GM12878 (cell line): ENCODE data around the gene PDCD1LG2. TPM values are rescaled to one million over a fixed set of nuclear protein-coding genes. Genes with fewer than 3 reads are reported as not detected.
A peak's percentile ranks its signal among the peaks of the same experiment; 100 is the strongest.

Experiments
- BACH1 ChIP-seq: fragments of 450-650 bp; IDR thresholded peaks from 2 replicates; pipeline ENCODE4 v1.6.1; 2017; ENCODE audit warnings: mild to moderate bottlenecking, borderline replicate concordance
- BCL11A ChIP-seq: IDR thresholded peaks from 2 replicates; pipeline ENCODE4 v1.6.1; 2011; ENCODE audit warnings: low read depth, low read length
- CREB1 ChIP-seq: IDR thresholded peaks from 2 replicates; pipeline ENCODE4 v1.6.1; 2012; ENCODE audit warnings: low read depth, mild to moderate bottlenecking, inconsistent platforms
- E2F4 ChIP-seq: IDR thresholded peaks from 2 replicates; pipeline ENCODE4 v1.6.1; 2012; ENCODE audit warnings: low read depth, low read length, improper control_type of control experiment
- FOS ChIP-seq: IDR thresholded peaks from 3 replicates; pipeline ENCODE4 v1.6.1; 2011; ENCODE audit warnings: borderline replicate concordance; ENCODE audit not compliant: insufficient read length; ENCODE audit errors: extremely low read depth
- HCFC1 ChIP-seq: fragments of 150-350 bp; IDR thresholded peaks from 2 replicates; pipeline ENCODE4 v1.6.1; 2014; ENCODE audit warnings: low read length
- HDAC6 ChIP-seq: fragments of 200-600 bp; sonication (generic); IDR thresholded peaks from one replicate; pipeline ENCODE4 v1.8.0; 2017; ENCODE audit warnings: antibody characterized with exemption; ENCODE audit not compliant: unreplicated experiment
- IRF4 ChIP-seq: IDR thresholded peaks from 2 replicates; pipeline ENCODE4 v1.6.1; 2011; ENCODE audit warnings: low read depth, low read length
- NFXL1 ChIP-seq: fragments of 450-650 bp; IDR thresholded peaks from 2 replicates; pipeline ENCODE4 v1.6.1; 2017; ENCODE audit warnings: antibody characterized with exemption, mild to moderate bottlenecking, borderline replicate concordance
- NKRF ChIP-seq: fragments of 450-650 bp; conservative IDR thresholded peaks from 2 replicates; pipeline ENCODE4 v1.6.1; 2017; ENCODE audit warnings: mild to moderate bottlenecking, moderate library complexity
- NR2C1 ChIP-seq: fragments of 450-650 bp; IDR thresholded peaks from 2 replicates; pipeline ENCODE4 v1.6.1; 2017; ENCODE audit warnings: antibody characterized with exemption, mild to moderate bottlenecking, moderate library complexity
- NRF1 ChIP-seq: conservative IDR thresholded peaks from 2 replicates; pipeline ENCODE4 v1.6.1; 2011; ENCODE audit warnings: mild to moderate bottlenecking, low read depth, low read length, improper control_type of control experiment
- PML ChIP-seq: IDR thresholded peaks from 2 replicates; pipeline ENCODE4 v1.6.1; 2012; ENCODE audit warnings: low read length, inconsistent platforms
- RAD21 ChIP-seq: IDR thresholded peaks from 2 replicates; pipeline ENCODE4 v1.6.1; 2011; ENCODE audit warnings: mild to moderate bottlenecking, low read depth, low read length, moderate library complexity; ENCODE audit not compliant: insufficient read depth
- SP1 ChIP-seq: IDR thresholded peaks from one replicate; pipeline ENCODE4 v1.6.1; 2011; ENCODE audit warnings: low read depth, low read length
- TCF7 ChIP-seq: IDR thresholded peaks from 2 replicates; pipeline ENCODE4 v1.6.1; 2014; ENCODE audit warnings: antibody characterized with exemption, borderline replicate concordance
- USF2 ChIP-seq: IDR thresholded peaks from 2 replicates; pipeline ENCODE4 v1.6.1; 2011; ENCODE audit warnings: low read depth, low read length, improper control_type of control experiment, borderline replicate concordance
- WRNIP1 ChIP-seq: IDR thresholded peaks from 2 replicates; pipeline ENCODE4 v1.6.1; 2011; ENCODE audit warnings: low read depth, low read length, improper control_type of control experiment, borderline replicate concordance
- ZZZ3 ChIP-seq: IDR thresholded peaks from 2 replicates; pipeline ENCODE4 v1.6.1; 2011; ENCODE audit warnings: low read depth; ENCODE audit not compliant: control insufficient read depth, insufficient read length
- polyA plus RNA-seq, 11 experiments: library from polyadenylated mRNA; depleted of rRNA in 4 of 11; unstranded in 6 of 11; stranded (reverse) in 5 of 11; fragments of >200 nt; fragmentation: Nextera tagmentation in 4 of 11; fragmentation: Illumina TruSeq in 1 of 11; extraction: Ambion mirVana in 4 of 11; extraction: Trizol in 1 of 11; gene quantifications; 1 replicate in 1 of 11; 2 replicates in 10 of 11; pipeline versions ENCODE4 v1.2.1 to v1.2.3, GENCODE V29; 2011 to 2016; ENCODE audit warnings: inconsistent platforms in 2 of 11, missing spikeins in 2 of 11, low read depth in 1 of 11
- total RNA-seq, 4 experiments: library from RNA; depleted of rRNA in 3 of 4; stranded (reverse); fragments of >200 nt in 3 of 4; fragmentation: Illumina TruSeq in 1 of 4; extraction: Trizol in 1 of 4; gene quantifications; 2 replicates each; pipeline versions ENCODE4 v1.2.1 to v1.2.3, GENCODE V29; 2013 to 2021
- TF ChIP-seq, protein P1 (sequence below): fragments of 450-650 bp; IDR thresholded peaks from 2 replicates; pipeline ENCODE4 v1.6.1; 2016; ENCODE audit warnings: mild to moderate bottlenecking, moderate library complexity, borderline replicate concordance
- TF ChIP-seq, protein P2 (sequence below): fragments of 450-650 bp; IDR thresholded peaks from 2 replicates; pipeline ENCODE4 v1.6.1; 2014; ENCODE audit warnings: mild to moderate bottlenecking

The PDCD1LG2 gene
- total and polyA plus RNA-seq, 10 of the 15 experiments (the other 5 are each of a cell fraction or from before 2014, with no cell fraction given), result 1.5 to 37.3 (median 3.0) TPM

DNA sequence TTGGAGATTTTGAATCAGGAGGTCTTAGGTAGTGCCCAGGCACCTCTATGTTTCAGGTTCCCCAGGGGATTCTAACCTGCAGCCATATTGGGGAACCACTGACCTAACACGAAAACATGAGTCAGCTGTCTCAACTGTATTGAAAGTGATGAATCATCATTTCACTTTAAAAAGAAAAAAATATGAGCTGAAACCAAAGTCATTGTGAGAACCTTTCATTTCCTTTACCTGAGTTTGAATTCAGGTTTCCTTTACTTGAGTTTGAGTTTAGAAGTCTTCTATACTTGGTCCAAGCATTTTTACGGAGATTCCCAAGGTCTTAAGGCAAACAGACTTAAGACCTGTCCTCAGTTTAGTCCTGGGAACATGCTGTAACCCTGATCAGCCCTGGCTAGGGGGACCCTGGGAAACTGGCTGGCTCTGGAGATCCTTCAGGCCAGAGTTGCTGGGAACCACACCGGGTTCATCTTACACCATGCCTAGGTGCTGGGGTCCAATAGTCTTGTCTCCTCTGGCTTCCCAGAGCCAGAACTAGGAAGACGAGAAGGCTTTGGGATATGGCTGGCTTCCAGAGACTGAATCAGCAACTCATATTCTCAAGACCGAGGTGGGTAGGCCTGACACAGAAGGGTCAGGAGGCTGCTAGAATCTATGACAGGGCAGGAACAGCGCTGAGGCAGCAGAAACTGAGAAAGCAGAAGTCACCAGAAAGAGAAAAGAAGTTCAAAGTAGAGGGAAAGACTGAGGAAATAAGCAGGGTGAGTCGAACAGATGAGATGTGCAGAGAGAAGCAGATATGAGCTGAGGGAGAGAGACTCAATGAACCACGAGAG, 16.4 kb upstream of the PDCD1LG2 start (continued):
- TF ChIP-seq FOS (no peak), E2F4 (no peak), SP1 (no peak), BCL11A (peak; percentile 47; the same call in 1 of the 2 replicates), ZZZ3 (no peak), NRF1 (no peak), BACH1 (peak; percentile 100), PML (no peak; the same call in none of the 2 replicates), USF2 (no peak), NFXL1 (no peak), CREB1 (peak; percentile 80), WRNIP1 (no peak), RAD21 (0 out of 2 replicates have a peak, but pooled peaks have one; percentile 9), HDAC6 (no peak), HCFC1 (0 out of 2 replicates have a peak, but pooled peaks have one; percentile 8), NKRF (no peak), IRF4 (peak; percentile 69), TCF7 (peak; percentile 58), NR2C1 (no peak)
- TF ChIP-seq, protein P1, sequence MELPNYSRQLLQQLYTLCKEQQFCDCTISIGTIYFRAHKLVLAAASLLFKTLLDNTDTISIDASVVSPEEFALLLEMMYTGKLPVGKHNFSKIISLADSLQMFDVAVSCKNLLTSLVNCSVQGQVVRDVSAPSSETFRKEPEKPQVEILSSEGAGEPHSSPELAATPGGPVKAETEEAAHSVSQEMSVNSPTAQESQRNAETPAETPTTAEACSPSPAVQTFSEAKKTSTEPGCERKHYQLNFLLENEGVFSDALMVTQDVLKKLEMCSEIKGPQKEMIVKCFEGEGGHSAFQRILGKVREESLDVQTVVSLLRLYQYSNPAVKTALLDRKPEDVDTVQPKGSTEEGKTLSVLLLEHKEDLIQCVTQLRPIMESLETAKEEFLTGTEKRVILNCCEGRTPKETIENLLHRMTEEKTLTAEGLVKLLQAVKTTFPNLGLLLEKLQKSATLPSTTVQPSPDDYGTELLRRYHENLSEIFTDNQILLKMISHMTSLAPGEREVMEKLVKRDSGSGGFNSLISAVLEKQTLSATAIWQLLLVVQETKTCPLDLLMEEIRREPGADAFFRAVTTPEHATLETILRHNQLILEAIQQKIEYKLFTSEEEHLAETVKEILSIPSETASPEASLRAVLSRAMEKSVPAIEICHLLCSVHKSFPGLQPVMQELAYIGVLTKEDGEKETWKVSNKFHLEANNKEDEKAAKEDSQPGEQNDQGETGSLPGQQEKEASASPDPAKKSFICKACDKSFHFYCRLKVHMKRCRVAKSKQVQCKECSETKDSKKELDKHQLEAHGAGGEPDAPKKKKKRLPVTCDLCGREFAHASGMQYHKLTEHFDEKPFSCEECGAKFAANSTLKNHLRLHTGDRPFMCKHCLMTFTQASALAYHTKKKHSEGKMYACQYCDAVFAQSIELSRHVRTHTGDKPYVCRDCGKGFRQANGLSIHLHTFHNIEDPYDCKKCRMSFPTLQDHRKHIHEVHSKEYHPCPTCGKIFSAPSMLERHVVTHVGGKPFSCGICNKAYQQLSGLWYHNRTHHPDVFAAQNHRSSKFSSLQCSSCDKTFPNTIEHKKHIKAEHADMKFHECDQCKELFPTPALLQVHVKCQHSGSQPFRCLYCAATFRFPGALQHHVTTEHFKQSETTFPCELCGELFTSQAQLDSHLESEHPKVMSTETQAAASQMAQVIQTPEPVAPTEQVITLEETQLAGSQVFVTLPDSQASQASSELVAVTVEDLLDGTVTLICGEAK, result no peak; the same call in 1 of the 2 replicates
- TF ChIP-seq, protein P2, sequence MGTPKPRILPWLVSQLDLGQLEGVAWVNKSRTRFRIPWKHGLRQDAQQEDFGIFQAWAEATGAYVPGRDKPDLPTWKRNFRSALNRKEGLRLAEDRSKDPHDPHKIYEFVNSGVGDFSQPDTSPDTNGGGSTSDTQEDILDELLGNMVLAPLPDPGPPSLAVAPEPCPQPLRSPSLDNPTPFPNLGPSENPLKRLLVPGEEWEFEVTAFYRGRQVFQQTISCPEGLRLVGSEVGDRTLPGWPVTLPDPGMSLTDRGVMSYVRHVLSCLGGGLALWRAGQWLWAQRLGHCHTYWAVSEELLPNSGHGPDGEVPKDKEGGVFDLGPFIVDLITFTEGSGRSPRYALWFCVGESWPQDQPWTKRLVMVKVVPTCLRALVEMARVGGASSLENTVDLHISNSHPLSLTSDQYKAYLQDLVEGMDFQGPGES, result no peak
